ENCODE results near the gene NUMB. TPM values are rescaled to one million over a fixed set of nuclear protein-coding genes. Genes with fewer than 3 reads are reported as not detected.

The NUMB gene
- total RNA-seq, 1 donor from 2014 or later: 92.4 TPM

GRCh38 chr14:73286598-73286997, 171.7 kb downstream of the NUMB start:
- DNase-seq (ENCODE audit: low spot score, unreplicated experiment): no peak
- H3K9me3 Mint-ChIP-seq (ENCODE audit: low read depth): no peaks in the 10 kb centered on the region
- no peak overlapping the region for H3K4me3 Mint-ChIP-seq (ENCODE audit: low read depth)
- peaks cover 17% of the 10 kb centered on the region for H3K36me3 Mint-ChIP-seq (ENCODE audit: insufficient read depth)
- no peak overlapping the region for H3K27ac Mint-ChIP-seq
- H3K27me3 Mint-ChIP-seq: no peaks in the 10 kb centered on the region
- H3K4me1 Mint-ChIP-seq (ENCODE audit: low read depth): no peaks in the 10 kb centered on the region
- no peak for TF ChIP-seq CTCF (IDR thresholded peaks at IDR 0.05; ENCODE audit: unreplicated experiment)

- peaks cover 17% of the 10 kb centered on the region for H3K36me3 Mint-ChIP-seq (ENCODE audit: insufficient read depth)
- DNase-seq (ENCODE audit: low spot score, unreplicated experiment): no peak
- no peak for TF ChIP-seq CTCF (IDR thresholded peaks at IDR 0.05; ENCODE audit: unreplicated experiment)
- no peaks in the 10 kb centered on the region for H3K9me3 Mint-ChIP-seq (ENCODE audit: low read depth)
- no peak overlapping the region for H3K27ac Mint-ChIP-seq
- H3K4me3 Mint-ChIP-seq (ENCODE audit: low read depth): no peak overlapping the region
- H3K4me1 Mint-ChIP-seq (ENCODE audit: low read depth): no peaks in the 10 kb centered on the region
- H3K27me3 Mint-ChIP-seq: no peaks in the 10 kb centered on the region
Observed at GRCh38 chr14:73285979-73286378, 172.4 kb downstream of the NUMB start.

- TF ChIP-seq CTCF (IDR thresholded peaks at IDR 0.05; ENCODE audit: unreplicated experiment): peak; percentile 15
- Mint-ChIP-seq H3K27me3 (no peaks in the 10 kb centered on the region), H3K4me3 (ENCODE audit: low read depth) (no peak overlapping the region), H3K36me3 (ENCODE audit: insufficient read depth) (peaks cover 20% of the 10 kb centered on the region), H3K4me1 (ENCODE audit: low read depth) (no peaks in the 10 kb centered on the region), H3K27ac (peak overlapping the region; percentile 26), H3K9me3 (ENCODE audit: low read depth) (no peaks in the 10 kb centered on the region)
- DNase-seq (ENCODE audit: low spot score, unreplicated experiment): no peak
Observed at GRCh38 chr14:73283608-73284379, 174.6 kb downstream of the NUMB start.

GRCh38 chr14:73280903-73281302, 177.4 kb downstream of the NUMB start:
- H3K9me3 Mint-ChIP-seq (ENCODE audit: low read depth): no peaks in the 10 kb centered on the region
- no peaks in the 10 kb centered on the region for H3K4me1 Mint-ChIP-seq (ENCODE audit: low read depth)
- no peak overlapping the region for H3K27ac Mint-ChIP-seq
- H3K4me3 Mint-ChIP-seq (ENCODE audit: low read depth): no peak overlapping the region
- TF ChIP-seq CTCF (IDR thresholded peaks at IDR 0.05; ENCODE audit: unreplicated experiment): no peak
- peaks cover 27% of the 10 kb centered on the region for H3K36me3 Mint-ChIP-seq (ENCODE audit: insufficient read depth)
- DNase-seq (ENCODE audit: low spot score, unreplicated experiment): no peak
- H3K27me3 Mint-ChIP-seq: no peaks in the 10 kb centered on the region

- Mint-ChIP-seq H3K27ac (no peak overlapping the region), H3K9me3 (ENCODE audit: low read depth) (no peaks in the 10 kb centered on the region), H3K36me3 (ENCODE audit: insufficient read depth) (peaks cover 17% of the 10 kb centered on the region), H3K4me1 (ENCODE audit: low read depth) (no peaks in the 10 kb centered on the region), H3K27me3 (no peaks in the 10 kb centered on the region), H3K4me3 (ENCODE audit: low read depth) (no peak overlapping the region)
- TF ChIP-seq CTCF (IDR thresholded peaks at IDR 0.05; ENCODE audit: unreplicated experiment): no peak
- DNase-seq (ENCODE audit: low spot score, unreplicated experiment): no peak
Observed at GRCh38 chr14:73277376-73277775, 181.0 kb downstream of the NUMB start.
